Stimulated activated CD4-positive, alpha-beta T cell treated with anti-CD3 and anti-CD28 coated beads, Interleukin-12 subunit alpha, Interleukin-12 subunit beta, amount 100 ng/mL, for 48 hours (primary cell): Measurements from ENCODE around the gene UBE2C.

Experiments used
- DNase-seq, 3 donors: peaks; one replicate each; pipeline ENCODE4 v3.0.0-alpha.2; 2020; ENCODE audit warnings: low read depth in 2 of 3, low spot score in 1 of 3

The UBE2C gene

DNA sequence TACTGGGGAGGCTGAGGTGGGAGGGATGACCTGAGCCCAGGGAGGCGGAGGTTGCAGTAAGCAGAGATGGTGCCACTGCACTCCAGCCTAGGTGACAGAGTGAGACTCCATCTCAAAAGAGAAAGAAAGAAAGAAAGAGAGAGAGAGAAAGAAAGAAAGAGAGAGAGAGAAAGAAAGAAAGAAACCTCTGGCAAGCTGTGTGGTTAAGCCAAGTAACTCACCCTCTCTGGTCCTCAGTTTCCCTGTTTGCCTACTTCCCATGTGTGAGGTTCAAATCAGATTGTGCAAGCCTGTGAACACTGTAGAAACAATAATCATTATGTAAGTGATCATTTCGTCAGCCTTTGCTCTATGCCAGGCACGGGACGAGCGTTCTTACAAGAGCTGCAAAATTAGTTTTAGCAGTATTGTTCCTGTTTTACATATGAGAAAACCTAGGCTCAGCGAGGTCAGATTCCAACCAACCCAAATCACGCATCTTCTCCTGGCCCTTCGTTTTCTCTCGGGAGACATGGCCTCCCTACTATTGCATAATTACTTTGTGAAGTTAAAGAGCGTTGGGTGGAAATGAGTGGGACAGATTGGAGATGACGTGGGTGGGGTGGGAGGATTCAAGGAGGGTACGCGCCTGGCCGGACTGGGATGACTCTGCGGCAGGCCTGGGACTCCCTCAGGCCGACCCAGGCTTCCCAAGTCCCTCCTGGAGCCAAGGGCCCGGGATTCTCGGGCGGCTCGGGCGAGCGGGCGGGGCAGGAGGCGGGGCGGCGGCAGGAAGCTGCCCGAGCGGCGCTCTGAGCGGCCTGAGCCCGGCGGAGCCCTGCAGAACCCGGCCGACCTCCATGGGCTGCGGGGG is 20.8 kb downstream of the UBE2C start, which contains the start of gene SNX21:
TSS of gene SNX21 (plus strand) at position 770 of the 853 bp plus-strand sequence. CDS start 121 bp downstream, outside the sequence.
- DNase-seq, result peak in 1 of 3 donors; percentile 13

GRCh38 chr20:45833883-45834796 is 21.7 kb downstream of the UBE2C start:
- peak in 2 of 3 donors; percentile 17 to 30 for DNase-seq

DNA sequence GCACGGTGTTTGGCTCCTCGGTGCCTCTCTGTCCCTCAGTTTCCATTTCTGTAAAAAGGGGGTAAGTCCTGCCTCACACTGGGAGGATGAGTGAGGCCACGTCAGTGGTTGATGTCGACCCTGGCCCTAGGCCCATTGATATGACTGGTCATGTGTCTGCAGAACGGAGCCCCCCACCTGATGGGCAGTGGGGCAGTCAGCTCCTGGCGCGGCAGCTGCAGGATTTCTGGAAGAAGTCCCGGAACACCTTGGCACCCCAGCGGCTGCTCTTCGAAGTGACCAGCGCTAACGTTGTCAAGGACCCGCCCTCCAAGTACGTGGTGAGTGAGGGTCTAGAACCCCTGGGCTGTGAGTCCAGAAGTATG is 22.3 kb downstream of the UBE2C start:
- no peak for DNase-seq

DNA sequence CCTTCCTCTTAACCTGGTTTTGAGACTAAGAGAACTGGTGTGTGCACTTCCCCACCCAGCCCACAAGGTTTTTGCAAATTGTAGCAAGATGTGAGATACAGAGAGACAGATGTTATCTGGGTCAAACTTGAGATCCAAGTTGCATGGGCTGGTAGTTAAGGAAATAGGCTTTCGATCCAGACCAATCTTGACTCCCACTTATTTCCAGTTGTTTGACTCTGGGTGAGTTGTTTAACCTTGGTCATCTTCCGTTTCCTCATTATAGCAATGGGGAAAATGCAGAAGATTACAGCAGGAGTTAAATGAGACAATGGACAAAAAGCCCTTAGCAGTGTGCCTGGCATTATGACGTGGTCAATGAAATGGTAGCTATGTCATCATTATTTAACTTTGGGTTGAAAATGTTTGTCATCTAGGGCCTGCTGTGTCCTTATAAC is 22.9 kb downstream of the UBE2C start:
- DNase-seq, result no peak

DNA sequence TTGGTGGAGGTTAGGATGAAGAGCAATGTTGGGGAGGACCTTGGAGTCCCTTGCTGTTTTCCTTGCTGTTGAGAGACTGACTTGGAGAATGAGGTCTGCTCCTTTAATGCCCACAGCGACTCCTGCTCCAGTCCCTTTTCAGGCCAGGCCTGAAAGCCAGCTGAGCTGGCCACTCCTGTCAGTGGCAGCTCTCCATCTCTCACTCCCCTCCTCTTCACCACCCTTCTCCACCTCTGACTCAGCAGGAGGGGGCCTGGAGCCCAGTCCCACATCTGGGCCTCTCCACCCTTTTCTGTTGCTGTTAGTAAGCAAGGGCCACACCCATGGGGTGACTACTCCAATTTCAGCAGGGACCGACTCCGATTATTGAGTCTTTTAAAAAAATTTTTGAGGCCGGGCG is 23.4 kb downstream of the UBE2C start:
- no peak for DNase-seq

DNA sequence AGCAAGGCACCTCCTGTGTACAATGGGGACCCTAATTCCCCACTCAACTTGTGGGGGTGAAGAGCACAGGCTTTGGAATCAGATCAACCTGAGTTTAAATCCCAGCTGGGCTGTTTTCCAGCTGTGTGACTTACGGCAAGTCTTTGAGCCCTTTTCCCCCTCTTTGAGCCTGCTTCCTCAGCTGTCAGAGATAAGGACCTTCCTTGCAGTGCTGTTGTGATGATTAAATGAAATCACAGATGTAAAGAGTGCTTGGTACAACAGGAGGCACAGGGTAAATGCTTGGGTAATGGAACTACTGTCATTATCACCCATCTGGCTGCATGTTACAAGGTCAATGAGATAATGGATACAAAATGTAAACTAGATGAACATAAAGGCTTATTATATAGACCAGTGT is 24.4 kb downstream of the UBE2C start:
- no peak for DNase-seq

DNA sequence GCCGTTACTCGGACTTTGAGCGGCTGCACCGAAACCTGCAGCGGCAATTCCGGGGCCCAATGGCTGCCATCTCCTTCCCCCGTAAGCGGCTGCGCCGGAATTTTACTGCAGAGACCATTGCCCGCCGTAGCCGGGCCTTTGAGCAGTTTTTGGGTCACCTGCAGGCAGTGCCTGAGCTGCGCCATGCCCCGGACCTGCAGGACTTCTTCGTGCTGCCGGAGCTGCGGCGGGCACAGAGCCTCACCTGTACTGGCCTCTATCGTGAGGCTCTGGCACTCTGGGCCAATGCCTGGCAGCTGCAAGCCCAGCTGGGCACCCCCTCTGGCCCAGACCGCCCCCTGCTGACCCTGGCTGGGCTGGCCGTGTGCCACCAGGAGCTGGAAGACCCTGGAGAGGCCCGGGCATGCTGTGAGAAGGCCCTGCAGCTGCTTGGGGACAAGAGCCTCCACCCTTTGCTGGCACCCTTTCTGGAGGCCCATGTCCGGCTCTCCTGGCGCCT is 28.3 kb downstream of the UBE2C start:
- DNase-seq, result no peak

- no peak for DNase-seq
Measured at GRCh38 chr20:45841407-45842129, 29.1 kb downstream of the UBE2C start.

GRCh38 chr20:45842169-45842812 is 29.8 kb downstream of the UBE2C start:
- DNase-seq, result no peak

- DNase-seq, result no peak
Measured at GRCh38 chr20:45843506-45843905, 31.1 kb downstream of the UBE2C start.

DNA sequence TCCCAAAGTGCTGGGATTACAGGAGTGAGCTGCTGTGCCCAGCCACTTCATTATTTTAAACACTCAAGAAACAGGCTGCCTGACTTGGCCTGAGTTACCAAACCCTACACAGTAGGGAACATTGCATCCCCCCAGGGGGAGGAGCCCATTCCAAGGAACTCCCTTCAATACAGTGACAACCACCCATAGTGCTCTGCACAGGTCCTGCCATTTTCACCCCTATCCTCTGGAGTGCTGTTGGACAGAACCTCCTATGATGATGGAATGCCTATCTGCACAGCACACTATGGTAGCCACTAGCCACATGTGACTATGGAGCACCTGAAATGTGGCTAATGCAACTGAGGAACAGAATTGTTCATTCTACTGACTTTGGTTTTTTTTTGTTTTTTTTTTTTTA is 33.0 kb downstream of the UBE2C start:
- no peak for DNase-seq

DNA sequence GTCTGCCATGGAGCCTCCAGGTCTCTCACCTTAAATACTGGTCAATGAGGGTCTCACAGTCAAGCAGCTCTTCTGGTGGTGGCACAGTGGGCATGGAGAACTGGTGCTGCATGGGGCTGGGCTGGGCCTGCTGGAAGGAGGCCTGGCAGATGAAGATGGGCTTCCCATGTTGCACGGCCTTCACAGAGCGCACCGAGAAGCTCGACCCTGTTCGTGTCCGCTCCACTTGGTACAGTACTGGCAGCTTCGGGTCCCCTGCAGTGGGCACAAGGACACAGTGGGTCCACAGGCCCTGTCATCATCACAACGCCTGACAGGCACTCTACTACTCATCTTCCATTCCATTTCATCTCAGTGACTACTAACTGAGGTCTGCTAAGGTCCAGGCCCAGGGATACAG is 36.0 kb downstream of the UBE2C start:
- no peak for DNase-seq

GRCh38 chr20:45848969-45849582 is 36.6 kb downstream of the UBE2C start:
- DNase-seq, result no peak

- no peak for DNase-seq
Measured at GRCh38 chr20:45850238-45850637, 37.8 kb downstream of the UBE2C start.

DNA sequence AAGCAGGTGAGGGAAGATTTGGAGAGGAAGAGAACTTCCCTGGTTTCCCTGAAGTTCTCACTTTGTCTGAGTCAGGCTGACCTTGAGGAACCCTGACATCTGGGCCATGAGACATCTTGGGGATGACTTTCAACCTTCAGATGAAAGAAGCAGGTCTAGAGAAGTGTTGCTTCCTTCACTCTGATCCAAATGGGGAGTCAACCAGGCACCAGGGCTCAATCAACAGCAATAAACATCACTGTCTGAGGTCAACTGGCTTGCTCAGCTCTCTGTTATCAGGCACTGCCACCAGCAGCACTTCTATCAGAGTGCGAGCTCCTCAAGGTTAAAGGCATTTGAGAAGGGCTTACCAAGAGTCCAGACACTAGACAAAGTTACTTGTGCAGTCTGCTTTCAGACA is 38.5 kb downstream of the UBE2C start:
- DNase-seq, result no peak

GRCh38 chr20:45851501-45851900 is 39.1 kb downstream of the UBE2C start:
- no peak for DNase-seq

DNA sequence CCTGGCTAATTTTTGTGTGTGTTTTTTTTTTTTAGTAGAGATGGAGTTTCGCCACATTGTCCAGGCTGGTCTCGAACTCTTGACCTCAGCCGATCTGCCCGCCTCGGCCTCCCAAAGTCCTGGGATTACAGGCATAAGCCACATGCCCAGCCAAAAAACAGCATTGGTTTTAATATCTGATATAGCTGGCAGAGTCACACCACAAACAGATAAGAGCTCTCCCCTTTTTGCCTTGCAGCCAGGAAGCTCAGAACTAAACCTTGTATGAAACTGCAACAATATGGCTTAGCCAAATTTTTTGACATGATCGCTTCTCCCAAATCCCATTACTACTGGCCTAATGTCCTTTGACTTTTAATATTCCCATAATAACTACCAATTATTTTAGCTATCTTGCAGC is 39.9 kb downstream of the UBE2C start:
- DNase-seq, result no peak

- DNase-seq, result no peak
Measured at GRCh38 chr20:45853484-45853883, 41.0 kb downstream of the UBE2C start.

DNA sequence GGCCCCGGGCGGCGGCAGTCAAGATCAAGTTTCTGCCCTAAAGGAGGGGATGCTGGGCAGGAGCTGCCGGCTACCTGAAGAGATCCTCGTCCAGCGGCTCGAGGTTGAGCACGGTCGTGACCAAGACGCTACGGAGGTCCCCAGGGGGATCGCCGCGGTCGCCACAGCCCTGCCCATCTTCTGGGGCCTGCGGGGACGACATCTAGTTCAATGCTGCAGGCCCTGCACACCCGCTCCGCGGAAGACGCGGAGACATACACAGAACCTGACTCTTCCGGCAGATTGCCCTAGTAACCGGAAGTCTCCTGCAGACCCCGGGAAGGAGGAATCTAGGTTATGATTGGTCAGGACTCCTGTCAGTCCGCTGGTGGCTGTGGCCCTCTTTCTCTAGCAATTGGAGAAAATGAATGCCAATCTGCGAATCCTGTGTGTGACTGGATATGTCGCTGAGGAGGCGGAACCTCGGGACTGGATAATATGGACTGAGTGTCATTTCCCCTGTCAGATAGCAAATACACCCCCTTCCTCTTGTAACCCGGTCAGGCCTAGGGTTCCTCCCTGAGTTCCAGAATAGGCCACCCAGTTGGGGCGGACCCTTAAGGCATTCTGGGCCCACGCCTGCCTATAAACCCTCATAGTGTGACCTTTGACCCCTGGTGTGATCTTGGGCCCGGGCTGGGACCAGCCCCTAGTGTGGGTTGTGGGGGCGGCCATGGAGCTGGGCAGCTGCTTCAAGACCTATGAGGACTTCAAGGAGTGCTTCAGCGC is 44.9 kb downstream of the UBE2C start, which contains the start of the genes ACOT8 and ZSWIM3:
TSS of gene ACOT8 (minus strand) at position 279 of the 768 bp plus-strand sequence. CDS start at position 202, 77 bp downstream.
TSS of gene ZSWIM3 (plus strand) at position 501 of the 768 bp plus-strand sequence. CDS start at position 713, 212 bp downstream.
- DNase-seq, result peak; percentile 87 to 99 (median 91)
